PC-9 (cell line): Measurements from ENCODE around the gene JSRP1.

Experiments
- CTCF ChIP-seq: fragments of 200-600 bp; sonication (generic); conservative IDR thresholded peaks from 2 replicates; pipeline ENCODE4 v1.6.1; 2017; ENCODE audit warnings: mixed run types, antibody characterized with exemption, mild to moderate bottlenecking, moderate library complexity
- EZH2 ChIP-seq: fragments of 200-600 bp; sonication (generic); IDR thresholded peaks from 2 replicates; pipeline ENCODE4 v1.8.0; 2017; ENCODE audit warnings: antibody characterized with exemption, low read depth

- TF ChIP-seq CTCF (no peak), EZH2 (no peak)
Observed at GRCh38 chr19:2242092-2242537, 14.1 kb downstream of the JSRP1 start.
